Measurements from ENCODE around the gene JCAD.

GRCh38 chr10:30072068-30072467 is 12.7 kb upstream of the JCAD start:
- TF ChIP-seq CREB1 (CRISPR knock-in tag; IDR thresholded peaks at IDR 0.05; ENCODE audit: low read depth) = no peak
- TF ChIP-seq REST (IDR thresholded peaks at IDR 0.05; ENCODE audit: unreplicated experiment) = no peak
- TF ChIP-seq POLR2AphosphoS5 (IDR thresholded peaks at IDR 0.05; ENCODE audit: low read depth) = no peak
- no peak for TF ChIP-seq CTCF (conservative IDR thresholded peaks at IDR 0.05; ENCODE audit: low read depth in 2 of 2)
- TF ChIP-seq EZH2phosphoT487 (IDR thresholded peaks at IDR 0.05; ENCODE audit: unreplicated experiment) = no peak
- no peak for TF ChIP-seq EZH2 (IDR thresholded peaks at IDR 0.05; ENCODE audit: low read depth, unreplicated experiment)

All from GM23338 (cell line).